Limb (tissue), 2 donors: Measurements from ENCODE around the gene BCKDK.
"Not testable (repeated sequence)": the region's sequence is repeated elsewhere in the genome, so short reads cannot be mapped to it uniquely, and the experiment has no call there.

Experiments used
- DNase-seq, 2 donors: peaks; one replicate each; pipeline ENCODE4 v3.0.0-alpha.2; 2016; ENCODE audit errors: extremely low spot score in 2 of 2

BCKDK gene

DNA sequence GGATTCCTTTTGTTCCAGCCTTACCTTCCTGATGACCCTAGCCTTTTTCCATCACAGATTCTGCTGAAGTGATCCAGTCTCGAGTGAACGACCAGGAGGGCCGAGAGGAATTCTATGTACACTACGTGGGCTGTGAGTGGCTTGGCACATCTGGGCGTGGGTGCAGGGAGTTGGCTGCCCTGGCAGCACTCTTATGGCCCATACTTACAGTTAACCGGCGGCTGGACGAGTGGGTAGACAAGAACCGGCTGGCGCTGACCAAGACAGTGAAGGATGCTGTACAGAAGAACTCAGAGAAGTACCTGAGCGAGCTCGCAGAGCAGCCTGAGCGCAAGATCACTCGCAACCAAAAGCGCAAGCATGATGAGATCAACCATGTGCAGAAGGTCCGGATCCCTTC is 11.9 kb downstream of the BCKDK start:
- no peak for DNase-seq

DNA sequence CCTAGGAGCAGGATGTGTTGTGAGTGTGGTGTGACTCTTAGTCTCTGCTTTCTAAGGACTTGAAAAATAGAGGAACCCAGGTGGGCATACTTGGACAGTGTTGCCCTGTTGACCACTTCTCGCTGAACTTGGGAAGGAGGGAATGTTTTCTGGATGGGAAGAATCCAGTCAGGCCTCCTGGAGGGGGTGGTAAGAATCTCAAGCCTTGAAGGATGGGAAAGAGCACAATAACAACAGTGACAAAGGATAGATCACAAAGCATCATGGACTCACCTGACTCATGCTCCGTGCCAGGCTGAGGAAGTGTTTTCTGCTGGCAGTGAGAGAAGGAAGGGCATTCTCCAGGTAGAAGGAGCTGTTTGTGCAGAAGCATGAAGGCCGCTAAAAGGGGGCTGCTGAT is 17.7 kb downstream of the BCKDK start:
- no peak for DNase-seq

DNA sequence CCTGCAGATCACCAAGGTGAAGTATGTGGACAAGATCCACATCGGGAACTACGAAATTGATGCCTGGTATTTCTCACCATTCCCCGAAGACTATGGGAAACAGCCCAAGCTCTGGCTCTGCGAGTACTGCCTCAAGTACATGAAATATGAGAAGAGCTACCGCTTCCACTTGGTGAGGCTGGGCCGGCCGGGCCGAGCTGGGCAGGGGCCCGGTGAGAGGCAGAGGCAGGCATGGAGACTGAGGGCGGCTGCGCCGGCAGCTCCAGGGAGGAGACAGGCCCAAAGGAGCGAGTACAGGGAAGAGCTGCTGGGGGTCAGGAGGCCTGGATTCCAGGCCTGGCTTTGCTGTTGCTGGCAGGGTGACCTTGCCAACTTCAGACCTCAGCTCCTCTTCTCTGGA is 19.0 kb downstream of the BCKDK start:
- DNase-seq: no peak

DNA sequence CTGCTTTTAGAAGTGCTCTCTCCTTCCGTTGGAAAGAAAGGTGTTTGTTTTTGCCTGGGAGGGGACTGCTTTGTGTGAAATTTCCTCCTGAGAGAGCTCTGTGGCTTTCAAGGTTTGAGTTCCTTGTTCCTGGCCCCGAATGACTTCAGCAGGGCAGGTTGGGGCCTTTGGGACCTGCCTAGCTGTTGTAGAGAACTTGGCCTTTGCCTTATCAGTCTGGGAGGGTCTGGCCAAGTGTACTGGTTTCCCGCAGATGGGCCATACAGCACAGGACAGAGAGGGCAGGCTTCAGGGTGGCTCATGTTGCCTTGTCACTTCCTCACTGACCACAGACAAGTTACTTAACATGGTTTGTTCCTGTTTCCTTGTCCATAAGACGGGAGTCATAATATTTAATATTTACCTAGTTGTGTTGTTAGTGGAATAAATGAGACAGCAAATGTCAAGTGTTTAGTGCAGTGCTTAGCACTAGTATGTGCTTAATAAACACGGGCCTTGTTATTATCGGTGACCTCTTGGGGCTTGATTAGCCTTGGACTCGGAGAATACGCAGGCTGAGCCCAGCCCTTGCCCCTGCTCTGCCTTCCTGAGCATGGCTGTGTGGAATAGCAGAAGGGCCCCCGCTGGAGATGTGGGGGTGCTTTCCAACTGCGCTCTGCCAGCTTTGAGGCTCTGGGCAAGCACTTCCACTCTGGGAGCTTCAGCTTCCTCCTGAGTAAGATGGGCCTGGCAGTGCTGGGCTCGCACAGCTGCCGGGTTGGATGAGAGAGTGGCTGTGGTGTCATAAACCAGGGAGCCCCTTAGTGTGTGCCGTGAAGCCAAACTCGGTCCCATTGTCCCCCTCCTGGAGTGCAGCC is 20.8 kb downstream of the BCKDK start:
- no peak for DNase-seq

DNA sequence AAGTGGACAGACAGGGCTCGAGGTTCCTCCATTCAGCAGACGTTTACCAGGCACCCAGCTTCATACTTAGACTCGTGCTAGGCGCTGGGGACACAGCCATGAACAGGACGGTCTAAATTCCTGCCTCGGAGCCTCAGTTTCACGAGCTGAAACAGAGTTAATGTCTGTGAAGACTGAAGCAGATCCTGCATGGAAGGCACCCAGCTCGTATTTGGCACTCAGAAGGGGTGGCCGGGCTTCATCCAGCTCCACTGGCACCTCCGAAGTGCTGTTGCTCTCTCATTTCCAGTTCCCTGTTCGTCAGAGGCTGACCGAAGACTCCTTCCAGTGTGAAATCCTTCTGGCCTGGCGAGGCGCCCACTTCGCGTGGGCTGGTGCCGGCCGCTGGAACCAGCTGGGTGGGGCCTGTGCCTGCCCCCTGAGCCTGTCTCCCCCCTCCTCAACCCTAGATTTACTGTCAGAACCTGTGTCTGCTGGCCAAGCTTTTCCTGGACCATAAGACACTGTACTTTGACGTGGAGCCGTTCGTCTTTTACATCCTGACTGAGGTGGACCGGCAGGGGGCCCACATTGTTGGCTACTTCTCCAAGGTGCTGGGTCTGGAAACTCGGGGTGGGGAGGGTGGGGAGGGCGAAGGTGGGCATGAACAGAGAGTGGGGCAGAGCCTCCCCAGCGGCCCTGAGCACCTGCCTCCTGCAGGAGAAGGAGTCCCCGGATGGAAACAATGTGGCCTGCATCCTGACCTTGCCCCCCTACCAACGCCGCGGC is 21.6 kb downstream of the BCKDK start:
- no peak for DNase-seq

DNA sequence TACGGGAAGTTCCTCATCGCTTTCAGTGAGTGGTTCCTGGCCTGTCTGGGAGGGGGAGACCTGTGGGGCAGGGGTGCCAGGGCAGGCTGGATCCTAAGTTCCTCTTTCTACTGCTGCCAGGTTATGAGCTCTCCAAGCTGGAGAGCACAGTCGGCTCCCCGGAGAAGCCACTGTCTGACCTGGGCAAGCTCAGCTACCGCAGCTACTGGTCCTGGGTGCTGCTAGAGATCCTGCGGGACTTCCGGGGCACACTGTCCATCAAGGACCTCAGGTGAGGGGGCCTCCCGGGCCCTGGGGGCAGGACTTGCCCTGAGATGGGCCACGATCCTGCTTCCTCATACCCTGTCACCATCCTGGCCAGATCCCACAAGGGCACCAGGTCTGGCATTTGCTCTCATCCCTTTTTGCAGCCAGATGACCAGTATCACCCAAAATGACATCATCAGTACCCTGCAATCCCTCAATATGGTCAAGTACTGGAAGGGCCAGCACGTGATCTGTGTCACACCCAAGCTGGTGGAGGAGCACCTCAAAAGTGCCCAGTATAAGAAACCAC is 22.2 kb downstream of the BCKDK start:
- no peak for DNase-seq

DNA sequence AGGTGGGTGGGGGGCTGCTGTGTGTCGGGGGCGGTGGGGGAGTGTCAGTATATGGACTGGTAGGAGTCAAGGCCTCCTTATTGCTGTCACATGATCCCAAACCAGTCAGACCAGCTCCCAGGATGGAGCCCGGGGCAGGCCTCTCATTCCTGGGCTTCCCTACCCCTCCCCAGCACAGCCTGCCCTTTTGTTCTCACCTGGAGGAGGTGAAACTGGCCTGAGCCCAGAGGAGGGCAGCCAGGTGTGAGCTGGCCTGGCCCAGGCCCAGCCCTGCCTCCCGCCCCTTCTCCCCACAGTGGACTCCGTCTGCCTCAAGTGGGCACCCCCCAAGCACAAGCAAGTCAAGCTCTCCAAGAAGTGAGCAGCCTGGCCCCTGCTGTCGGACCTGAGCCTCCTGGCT is 22.7 kb downstream of the BCKDK start:
- DNase-seq: no peak

DNA sequence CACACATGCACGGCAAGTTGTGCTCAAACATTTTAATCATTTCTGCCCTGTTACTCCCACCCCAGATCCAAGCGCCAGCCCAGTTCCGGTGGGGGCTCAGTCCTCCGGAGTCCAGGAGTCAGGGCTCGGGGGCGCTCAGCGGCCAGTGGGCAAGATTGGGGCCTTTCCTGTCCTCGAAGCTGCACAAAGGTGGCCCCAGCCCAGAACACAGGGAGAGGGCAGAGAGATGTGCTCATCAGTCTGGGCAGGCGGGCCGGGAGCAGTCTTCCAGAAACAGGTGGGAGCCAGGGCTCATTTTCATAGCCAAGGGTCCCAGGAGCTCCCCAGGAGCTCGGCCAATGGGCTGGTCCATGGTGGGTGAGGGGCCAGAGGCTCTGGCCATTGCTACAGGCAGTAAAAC is 23.2 kb downstream of the BCKDK start:
- no peak for DNase-seq

DNA sequence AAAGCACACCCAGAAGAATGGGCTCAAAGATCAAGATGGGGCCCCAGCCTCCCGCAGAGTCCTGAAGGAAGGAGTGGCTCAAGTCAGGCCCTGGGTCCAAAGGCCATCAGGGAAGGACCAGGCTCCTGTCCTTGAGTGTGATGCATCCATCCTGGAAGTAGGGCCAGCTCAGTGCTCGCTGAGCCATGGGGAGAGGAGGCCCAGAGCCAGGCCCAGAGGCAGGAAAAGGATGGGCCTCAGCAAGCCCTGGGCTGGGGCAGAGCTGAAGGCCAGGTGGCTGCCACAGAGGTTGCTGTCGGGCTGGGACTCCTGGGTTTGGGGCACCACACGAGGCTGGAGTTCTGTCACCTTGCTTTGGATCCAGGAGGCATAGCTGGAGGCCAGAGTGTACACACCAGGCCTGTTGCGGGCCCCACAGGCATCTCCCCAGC is 23.7 kb downstream of the BCKDK start:
- no peak for DNase-seq

DNA sequence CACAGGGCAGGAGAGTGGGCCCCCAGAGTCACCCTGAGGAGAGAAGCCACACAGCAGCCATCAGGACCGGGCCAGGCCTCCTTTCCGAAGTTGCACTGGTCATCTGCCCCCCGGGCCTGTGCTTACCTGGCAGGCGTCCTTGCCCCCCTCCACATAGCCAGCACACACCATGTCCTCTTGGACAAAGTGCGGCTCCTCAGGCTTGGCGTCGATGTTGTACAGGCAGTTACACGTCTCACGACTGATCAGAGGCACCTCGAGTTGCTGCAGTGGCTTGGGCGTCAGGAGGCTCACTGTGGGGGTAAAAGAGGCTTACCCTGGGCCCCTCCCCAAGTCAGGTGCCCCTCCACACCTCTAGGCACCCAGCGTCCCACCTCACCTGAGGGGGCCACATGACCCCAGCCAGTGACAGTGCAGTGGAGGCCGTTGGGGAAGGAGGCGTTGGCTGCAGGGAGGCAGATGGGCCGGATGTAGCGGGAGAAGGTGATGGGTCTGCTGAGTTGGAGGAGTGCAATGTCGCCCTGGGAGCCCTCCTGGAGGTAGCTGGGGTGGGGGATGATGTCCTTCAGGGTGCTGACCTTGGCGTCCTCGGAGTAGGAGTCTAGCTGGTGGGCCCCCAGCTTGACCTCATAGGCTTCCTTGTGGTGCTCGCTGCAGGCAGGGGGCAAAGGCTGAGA is 24.3 kb downstream of the BCKDK start:
- no peak for DNase-seq

DNA sequence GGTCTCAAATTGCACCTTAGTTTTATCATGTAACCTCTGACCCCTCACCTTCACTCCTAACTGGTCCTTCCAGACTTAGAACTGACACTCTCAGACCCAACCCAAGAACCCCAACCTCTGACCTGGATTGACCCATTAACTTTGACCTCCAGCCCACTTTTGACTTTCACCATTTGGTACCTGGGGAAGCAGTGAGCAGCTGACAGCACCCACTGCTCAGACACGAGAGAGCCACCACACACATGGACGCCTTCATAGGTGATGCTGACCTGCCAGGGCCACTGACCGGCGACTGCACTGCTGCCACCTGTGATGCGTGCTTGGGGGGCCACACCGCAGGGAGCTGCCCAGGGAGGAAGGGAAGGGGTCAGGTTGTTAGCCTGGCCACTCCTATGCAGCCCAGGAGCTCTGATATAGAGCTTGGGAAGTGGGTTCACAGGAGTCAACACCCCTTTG is 24.9 kb downstream of the BCKDK start:
- DNase-seq: no peak

DNA sequence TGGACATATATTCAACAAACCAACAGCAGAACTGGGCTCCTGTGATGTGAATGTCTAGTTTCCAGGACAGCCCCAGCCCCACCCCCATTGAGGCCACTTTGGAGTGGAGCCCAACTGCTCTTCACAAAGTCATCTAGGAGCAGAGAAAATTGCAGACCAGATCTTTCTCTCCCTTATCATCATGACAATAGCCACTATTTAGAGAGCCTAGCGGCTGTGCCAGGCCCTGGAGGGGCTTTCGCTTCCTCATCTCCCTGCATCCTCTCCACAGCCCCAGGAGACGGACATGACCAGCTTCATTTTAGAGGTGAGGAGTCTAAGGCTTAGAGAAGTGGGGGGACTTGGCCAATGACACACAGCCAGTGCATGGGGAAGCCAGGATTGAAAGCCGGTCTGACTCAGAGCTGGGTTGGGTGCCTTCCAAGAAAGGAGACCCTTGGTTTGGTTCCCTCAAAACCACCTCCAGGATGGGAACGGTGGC is 25.9 kb downstream of the BCKDK start:
- no peak for DNase-seq

DNA sequence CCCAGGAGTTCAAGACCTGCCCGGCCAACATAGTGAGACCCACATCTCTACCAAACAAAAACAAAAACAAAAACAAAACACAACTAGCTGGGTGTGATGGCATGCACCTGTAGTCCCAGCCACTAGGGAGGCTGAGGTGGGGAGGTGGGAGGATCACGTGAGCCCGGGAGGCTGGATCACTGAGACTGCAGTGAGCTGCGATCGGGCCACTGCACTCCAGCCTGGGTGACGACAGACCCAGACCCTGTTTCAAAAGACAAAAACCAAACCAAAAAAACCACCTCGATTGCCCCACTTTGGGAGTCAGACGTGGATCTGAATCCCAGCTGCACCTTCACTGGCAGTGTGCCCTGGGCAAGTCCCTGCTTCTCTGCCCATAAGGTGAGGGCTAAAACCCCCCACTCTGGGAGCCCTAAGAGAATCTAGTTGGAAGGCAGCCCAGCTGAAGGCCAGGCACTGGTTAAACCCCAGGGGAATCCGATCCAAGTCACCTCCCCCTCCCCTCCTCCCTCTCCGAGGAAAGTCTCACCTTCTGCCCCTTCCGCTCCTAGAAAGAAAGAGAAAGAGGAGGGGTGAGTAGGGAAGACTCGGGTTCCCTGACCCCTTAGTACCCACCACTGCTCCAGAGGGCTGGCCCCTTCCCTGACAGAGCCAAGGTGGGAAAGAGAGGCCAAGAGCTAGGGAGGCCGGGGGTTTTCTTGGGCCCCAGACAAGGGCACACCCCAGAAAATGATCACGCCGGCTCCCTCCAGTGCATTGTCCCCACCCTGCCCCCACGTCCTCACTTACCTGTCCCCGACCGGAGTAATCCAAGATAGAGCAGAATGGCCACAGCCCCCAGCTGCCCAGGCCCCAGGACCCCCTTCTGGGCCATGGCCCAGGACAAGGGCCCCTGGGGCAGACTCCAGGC is 26.7 kb downstream of the BCKDK start:
- DNase-seq: no peak

DNA sequence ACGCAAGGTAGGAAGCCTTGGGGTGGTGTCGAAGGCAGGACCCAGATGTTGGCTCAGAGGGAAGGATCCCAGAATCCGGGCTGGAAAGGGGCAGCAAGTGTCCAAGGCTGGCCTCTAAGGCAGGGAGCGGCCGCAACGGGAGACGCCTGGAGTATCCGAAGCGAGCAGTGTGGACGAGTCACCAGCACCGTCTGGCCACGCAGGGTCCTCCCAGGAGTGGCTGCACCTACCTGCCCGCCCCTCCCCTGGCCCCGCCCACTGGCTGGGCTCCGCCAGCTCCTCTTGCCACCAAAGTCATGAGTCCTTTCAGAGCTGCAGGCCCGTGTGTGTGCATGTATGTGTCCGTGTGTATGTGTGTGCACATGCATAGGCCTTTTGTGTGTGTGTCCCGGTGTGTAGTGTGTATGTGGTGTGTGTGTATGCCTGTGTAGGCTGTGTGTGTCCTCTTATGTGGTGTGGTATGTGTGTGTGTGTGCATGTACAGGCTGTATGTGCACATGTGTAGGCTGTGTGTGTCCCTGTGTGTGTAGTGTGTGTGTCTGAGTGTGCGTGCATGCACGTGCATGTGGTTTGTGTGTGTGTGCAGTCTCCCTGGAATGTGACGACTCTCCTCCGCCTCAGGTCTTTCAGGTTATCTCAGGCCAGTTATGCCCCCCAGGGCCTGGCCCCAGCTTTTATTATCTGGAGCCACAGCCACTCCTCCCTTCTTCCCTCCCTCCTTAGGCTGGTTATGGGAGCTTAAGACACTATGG is 27.5 kb downstream of the BCKDK start, which contains the start of gene PRSS8:
Gene PRSS8 (minus strand): TSS at position 193 of the 752 bp plus-strand sequence. CDS start 229 bp downstream, outside the sequence.
- DNase-seq: no peak

DNA sequence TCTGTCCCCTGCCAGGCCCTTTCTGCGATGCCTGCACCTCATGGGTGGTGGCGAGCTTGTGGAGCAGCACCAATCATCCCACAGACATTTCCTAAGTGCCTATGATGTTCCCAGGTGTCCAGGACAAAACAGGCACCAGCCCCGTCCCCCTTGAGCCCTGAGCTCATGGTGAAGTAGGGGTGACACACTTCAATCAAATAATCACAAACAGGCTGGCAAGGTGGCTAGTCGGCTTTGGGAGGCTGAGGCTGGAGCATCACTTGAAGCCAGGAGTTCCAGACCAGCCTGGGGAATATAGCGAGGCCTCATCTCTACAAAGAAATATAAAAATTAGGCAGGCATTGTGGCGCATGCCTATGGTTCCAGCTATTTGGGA is 28.1 kb downstream of the BCKDK start:
- DNase-seq: no peak

DNA sequence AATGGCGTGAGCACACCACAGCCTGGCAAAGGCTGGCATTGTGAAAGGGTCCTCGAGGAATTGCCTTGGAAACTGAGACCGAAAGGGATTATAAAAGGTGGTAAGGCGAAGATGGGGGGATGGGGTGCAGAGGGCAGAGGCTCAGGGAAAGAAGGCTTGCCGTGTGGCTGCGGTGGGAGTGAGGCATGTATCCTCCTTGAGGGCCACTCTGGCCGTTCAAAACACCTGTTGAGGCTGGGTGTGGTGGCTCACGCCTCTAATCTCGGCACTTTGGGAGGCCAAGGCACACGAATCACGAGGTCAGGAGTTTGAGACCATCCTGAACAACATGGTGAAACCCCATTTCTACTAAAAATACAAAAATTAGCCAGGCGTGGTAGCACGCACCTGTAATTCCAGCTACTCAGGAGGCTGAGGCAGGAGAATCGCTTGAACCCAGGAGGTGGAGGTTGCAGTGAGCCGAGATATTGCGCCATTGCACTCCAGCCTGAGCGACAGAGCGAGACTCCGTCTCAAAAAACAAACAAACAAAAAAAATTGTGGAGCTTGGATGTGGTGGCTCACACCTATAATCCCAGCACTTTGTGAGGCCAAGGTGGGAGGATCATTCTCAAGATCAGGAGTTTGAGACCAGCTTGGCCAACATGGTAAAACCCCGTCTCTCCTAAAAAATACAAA is 28.8 kb downstream of the BCKDK start:
- DNase-seq: not testable (repeated sequence)

DNA sequence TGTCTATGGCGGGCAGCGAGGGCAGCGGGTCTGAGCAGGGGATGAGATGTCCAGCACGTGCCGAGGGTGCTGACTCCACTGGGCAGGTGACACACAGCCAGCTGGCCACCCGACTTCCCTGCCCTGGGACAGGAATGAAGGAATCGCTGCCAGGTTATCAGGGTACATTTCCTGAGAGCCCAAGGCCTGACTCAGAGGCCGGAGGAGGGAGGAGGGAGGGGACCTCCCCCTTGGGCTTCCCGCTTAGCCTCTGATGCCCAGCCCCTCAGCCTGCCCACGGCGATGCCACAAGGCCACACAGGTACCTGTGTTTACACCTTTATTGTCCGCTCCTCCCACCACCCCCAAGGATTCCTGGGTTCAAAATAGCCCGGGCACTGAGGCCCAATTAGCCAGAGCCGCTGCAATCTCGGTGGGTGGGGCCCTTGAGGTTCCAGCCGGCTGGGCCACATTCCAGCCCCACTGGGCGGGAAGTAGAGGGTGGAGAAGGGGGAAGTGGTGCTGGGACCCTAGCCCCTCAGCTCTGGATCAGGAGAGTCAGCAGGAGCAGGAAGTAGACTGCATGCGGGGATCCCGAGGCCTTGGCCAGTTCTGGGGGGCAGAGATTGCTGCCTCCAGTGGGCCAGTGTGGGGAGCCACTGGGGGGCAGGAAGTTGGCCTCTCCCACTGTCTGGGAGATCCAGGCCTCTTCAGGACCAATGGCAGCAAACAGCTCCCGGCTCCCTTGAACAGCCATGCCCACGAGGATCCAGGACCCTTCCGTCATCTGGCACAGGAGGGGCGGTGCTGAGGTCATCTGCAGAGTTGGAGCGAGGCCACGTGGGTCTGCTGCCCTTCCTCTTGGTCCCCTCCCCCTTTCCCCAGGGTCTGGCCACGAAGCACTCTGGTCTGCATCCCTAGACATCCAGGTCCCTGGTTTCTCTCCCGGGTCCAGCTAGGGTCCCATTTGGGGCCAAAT is 30.7 kb downstream of the BCKDK start:
- no peak for DNase-seq

DNA sequence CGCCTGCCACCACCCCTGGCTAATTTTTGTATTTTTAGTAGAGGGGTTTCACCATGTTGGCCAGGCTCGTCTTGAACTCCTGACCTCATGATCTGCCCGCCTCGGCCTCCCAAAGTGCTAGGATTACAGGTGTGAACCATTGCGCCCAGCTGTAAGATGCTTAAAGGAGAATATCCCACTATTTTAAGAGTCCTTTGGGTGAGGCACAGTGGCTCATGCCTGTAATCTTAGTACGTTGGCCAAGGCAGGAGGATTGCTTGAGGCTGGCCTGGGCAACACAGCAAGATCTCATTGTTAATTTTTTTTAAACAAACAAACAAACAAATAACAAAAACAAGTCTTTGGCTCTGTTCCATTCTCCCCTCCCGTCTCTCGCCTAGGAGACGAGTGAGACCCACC is 32.9 kb downstream of the BCKDK start:
- DNase-seq: not testable (repeated sequence)
